ENCODE results near the gene AP2A2.
A peak's percentile ranks its signal among the peaks of the same experiment; 100 is the strongest.
"Not testable (repeated sequence)": the region's sequence is repeated elsewhere in the genome, so short reads cannot be mapped to it uniquely, and the experiment has no call there.

The AP2A2 gene

GRCh38 chr11:957212-957920 is 31.7 kb downstream of the AP2A2 start:
- no peak for DNase-seq

GRCh38 chr11:958101-958500 is 32.4 kb downstream of the AP2A2 start:
- DNase-seq: no peak

GRCh38 chr11:959027-959426 is 33.4 kb downstream of the AP2A2 start:
- DNase-seq: no peak

GRCh38 chr11:959608-960007 is 33.9 kb downstream of the AP2A2 start:
- DNase-seq: no peak

GRCh38 chr11:961310-961920 is 35.7 kb downstream of the AP2A2 start:
- DNase-seq: not testable (repeated sequence)

GRCh38 chr11:961921-962320 is 36.3 kb downstream of the AP2A2 start:
- no peak for DNase-seq

- DNase-seq: no peak
Observed at GRCh38 chr11:962688-963087, 37.0 kb downstream of the AP2A2 start.

GRCh38 chr11:963852-964251 is 38.2 kb downstream of the AP2A2 start:
- no peak for DNase-seq

GRCh38 chr11:965206-965775 is 39.6 kb downstream of the AP2A2 start:
- DNase-seq: no peak

GRCh38 chr11:967995-968751 is 42.5 kb downstream of the AP2A2 start:
- no peak for DNase-seq

- DNase-seq: no peak
Observed at GRCh38 chr11:968822-969221, 43.2 kb downstream of the AP2A2 start.

GRCh38 chr11:969651-970205 is 44.1 kb downstream of the AP2A2 start:
- DNase-seq: no peak

GRCh38 chr11:970319-970871 is 44.7 kb downstream of the AP2A2 start:
- no peak for DNase-seq

- no peak for DNase-seq
Observed at GRCh38 chr11:971092-971690, 45.5 kb downstream of the AP2A2 start.

GRCh38 chr11:971731-972365 is 46.2 kb downstream of the AP2A2 start:
- DNase-seq: no peak

GRCh38 chr11:972523-973211 is 47.0 kb downstream of the AP2A2 start:
- DNase-seq: no peak

- DNase-seq: no peak
Observed at GRCh38 chr11:973237-973636, 47.6 kb downstream of the AP2A2 start.

- not testable (repeated sequence) for DNase-seq
Observed at GRCh38 chr11:975376-975775, 49.7 kb downstream of the AP2A2 start.

- DNase-seq: peak; percentile 65
Observed at GRCh38 chr11:975827-976226, 50.2 kb downstream of the AP2A2 start.

- DNase-seq: peak; percentile 59
Observed at GRCh38 chr11:976431-977160, 50.9 kb downstream of the AP2A2 start.
